ENCODE data around the gene EDIL3.

GRCh38 chr5:83895860-83896259 lies 488.8 kb downstream of the EDIL3 start:
- no peak for TF ChIP-seq EZH2 (optimal IDR thresholded peaks at IDR 0.05; ENCODE audit: low read depth, low read length)
- no peak for TF ChIP-seq CTCF (IDR thresholded peaks at IDR 0.05; ENCODE audit: low read length)
